K562 treated with DMSO at 1 percent for 12 hours (cell line): ENCODE measurements around the gene EFNA1. TPM values are rescaled to one million over a fixed set of nuclear protein-coding genes. Genes with fewer than 3 reads are reported as not detected.

Experiments used
- total RNA-seq: library from RNA; unstranded; fragments of 300-600 nt; gene quantifications from 2 replicates; pipeline ENCODE4 v1.2.3, GENCODE V29; 2022; ENCODE audit not compliant: insufficient read depth

The EFNA1 gene, protein sequence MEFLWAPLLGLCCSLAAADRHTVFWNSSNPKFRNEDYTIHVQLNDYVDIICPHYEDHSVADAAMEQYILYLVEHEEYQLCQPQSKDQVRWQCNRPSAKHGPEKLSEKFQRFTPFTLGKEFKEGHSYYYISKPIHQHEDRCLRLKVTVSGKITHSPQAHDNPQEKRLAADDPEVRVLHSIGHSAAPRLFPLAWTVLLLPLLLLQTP
- total RNA-seq, result 3.9 and 5.4 TPM in 2 replicates

DNA sequence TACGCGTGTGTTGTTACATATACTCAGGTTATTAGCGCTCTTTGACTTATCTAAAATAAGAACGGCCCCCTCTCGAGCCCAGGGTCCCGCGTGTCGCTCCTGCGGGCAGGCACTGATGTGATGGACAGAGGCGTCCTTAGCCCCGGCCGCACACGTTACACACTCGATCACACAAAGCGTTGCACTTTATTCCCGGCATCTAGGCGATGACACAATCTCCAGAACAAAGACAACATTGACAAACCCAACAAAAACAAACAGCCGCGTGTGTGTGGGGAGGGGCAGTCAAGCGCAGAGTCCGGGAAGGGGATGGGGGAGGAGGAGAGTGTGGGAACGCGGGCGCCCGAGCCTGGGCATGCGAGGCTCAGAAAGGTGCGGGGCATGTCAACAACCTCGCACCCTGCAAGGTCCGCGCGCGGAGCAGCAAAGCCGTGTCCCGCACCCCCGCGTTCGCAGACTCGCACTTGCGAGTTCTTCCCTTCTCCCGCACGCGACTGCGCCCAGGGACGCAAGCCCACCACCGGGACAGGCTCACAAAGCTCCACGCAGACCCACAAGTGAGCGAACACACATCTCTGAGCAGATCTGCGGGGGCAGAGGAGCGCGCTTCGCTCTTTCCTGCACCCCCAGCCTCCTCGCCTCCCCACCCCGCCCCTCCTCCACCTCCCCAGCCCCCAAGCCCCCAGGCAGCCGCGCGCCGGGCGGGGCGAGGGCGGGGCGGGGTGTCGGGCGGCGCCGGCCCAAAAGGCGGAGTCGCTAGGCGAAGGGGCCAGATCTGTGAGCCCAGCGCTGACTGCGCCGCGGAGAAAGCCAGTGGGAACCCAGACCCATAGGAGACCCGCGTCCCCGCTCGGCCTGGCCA, at the start of gene EFNA1:
Gene EFNA1 (plus strand): TSS at position 772 of the 862 bp plus-strand sequence. CDS start 102 bp downstream, outside the sequence.

DNA sequence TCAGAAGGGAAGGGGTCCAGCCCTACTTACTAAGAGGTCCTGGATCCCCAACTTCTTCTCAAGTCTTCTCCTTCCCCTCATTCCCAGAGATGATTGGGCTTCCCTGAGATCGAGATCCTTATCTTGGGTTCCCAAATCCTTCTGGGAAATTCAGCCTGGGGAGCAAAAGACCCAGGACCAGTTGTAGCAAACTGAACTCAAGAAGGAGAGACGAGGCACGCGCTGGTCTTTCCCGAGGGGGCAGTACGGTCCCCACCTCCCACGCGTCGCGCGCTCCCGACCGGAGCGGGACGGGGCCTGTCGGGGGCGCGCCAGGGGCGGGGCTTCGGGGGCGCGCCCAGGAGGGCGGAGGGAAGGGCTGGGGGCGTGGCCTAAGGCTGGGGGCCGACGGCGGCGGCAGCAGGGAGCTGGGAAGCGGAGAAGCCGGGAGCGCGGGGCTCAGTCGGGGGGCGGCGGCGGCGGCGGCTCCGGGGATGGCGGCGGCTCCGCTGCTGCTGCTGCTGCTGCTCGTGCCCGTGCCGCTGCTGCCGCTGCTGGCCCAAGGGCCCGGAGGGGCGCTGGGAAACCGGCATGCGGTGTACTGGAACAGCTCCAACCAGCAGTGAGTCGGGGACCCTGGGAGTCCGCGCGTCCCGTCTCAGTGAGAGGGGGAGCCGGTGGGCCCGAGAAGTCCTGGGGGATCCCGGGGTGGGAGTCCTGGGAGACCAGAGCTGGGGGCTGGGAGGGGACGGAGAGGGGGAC, 49.0 kb upstream of the EFNA1 start, which contains the start of gene EFNA3:
Gene EFNA3 (plus strand): TSS at position 369 of the 741 bp plus-strand sequence. CDS start 105 bp downstream, at position 474.

DNA sequence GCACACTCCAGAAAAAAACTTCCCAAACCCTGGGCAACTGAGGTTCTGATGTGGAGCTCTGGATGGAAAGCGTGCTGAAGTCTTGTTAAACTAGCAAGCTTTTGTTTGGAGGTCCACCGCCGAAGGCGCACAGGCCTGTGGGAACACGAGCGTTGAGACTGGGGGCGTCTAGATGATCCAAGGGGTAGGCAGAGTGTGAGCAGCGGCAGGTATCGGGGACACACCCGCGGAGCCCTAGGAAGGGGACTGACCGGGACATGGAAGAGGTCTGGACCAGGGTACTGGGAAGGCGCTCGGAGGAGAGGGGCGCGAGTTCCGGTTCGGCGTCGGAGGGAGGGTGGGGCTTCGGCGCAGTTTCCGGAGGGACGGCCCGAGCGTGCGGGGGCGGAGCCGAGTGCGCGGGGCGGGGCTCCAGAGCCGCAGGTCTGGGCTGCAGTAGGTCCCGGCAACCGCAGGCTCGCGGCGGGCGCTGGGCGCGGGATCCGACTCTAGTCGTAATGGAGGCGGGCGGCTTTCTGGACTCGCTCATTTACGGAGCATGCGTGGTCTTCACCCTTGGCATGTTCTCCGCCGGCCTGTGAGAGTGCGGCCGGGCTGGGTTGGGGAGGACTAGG, 7.8 kb downstream of the EFNA1 start, which contains the start of gene SLC50A1:
Gene SLC50A1 (plus strand): TSS at position 438 of the 614 bp plus-strand sequence. CDS start 60 bp downstream, at position 498.

DNA sequence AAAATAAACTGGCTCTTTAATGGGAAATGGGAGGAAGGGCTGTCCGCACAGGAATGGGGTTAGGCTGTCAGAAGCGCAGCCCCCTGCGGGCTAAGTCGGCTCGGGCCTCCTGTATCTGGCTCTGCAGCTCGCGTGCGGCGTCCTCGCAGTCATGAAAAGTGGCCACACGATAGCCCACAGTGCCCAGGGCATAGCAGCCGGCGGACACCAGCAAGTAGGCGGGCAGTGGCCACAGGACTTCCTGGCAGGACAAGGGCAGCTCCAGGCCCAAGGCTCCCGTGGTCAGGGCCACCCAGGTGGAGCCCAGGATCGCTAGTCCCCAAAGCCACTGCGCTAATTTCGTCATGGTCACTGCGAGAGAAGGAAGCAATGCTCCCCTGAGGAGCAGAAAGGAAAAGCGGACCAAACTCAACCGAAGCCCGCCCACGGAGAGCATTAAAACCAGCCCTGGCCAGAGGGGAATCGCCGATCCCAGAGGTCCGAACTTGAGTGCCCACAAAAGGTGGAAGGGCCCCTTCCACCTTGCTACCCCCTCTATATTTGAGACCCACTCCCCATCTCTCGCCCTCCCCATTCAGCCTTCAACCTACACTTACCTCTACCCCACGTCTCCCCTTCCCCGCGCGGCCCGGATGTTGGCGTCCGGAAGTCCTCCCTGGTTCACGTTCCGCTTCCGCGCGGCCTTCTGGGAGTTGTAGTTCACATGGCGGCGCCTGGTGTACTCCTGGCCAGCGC, 12.4 kb downstream of the EFNA1 start, which contains the start of gene DPM3:
Gene DPM3 (minus strand): TSS at position 637 of the 735 bp plus-strand sequence. CDS start 291 bp downstream, at position 346.

DNA sequence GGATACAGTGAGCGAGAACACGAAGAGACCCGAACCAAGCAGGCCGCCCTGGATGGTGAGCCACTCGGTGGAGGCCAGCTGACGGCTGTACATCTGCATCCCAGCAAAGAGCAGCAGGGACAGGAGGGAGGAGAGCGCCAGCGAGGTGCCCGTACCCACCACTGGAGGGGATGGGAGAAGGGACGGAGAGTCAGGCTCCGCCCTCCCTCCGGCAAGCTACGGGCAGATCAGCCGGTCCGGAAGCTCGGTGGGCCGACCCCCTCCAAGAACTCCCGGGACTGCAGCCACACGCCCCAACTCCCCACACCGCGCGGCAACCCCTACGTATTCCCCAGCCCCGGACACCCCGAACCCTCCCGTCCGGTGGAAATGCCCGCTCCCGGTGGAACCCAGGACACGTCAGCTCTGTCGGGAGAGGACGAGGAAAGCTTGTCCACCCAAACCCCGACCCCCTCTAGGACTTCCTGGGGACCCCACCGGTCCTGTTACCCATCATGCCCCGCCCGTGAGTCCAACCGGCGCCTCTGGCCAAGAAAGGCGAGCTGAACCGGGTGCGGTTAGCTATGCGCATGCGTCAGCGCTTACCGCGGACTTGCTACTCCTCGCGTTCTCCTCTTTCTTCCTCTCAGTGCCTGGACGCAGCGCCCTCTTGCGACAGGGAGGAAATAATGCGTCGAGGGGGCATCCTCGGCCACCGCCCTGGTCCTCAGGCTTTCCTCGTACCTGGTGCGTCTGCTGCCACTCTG, 45.2 kb downstream of the EFNA1 start, which contains the start of gene KRTCAP2:
Gene KRTCAP2 (minus strand): TSS at position 573 of the 746 bp plus-strand sequence. CDS start 80 bp downstream, at position 493.

DNA sequence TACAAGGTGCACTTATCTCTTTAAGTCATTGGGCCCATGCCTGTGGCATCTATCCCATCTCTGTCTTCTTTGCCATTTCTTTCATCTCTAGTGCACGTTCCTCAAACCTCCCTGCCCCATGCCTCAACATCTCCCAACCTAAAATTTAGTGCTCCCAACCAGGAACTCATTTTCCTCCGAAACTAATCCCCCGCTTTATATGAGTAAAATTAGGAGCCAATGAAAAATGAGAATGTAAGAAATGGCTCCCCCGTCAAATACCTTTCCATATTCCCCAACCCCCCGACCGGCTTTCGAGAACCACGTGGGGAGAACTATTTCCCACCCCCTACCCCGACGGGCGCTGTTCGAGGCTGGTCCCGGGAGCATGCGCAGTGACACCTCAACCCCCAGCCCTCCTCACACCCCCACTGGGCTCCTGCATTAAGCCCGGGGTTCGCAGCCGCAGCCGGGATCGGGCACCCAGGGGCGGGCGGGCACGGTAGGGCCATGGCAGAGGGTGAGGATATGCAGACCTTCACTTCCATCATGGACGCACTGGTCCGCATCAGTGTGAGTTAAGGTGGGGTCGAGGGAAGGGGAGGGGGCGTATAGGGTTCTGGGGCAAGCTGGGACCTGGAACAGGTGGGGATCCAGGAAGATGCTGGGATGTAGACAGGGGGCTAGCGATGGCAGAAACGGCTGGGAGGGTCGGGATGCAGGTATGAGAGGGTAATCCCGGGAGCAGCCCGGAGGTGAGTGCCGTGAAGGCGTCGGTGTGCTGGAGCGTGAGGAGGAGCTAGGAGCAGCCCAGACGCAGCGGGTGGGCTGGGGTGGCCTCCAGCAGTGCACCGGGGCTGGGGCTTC, 46.0 kb downstream of the EFNA1 start, which contains the start of gene TRIM46:
Gene TRIM46 (plus strand): TSS at position 372 of the 846 bp plus-strand sequence. CDS start 118 bp downstream, at position 490.

Other genes starting within 250 kb of the EFNA1 start
- 12.9 and 20.3 TPM in 2 replicates for gene PMVK, start 191.2 kb upstream of the EFNA1 start, total RNA-seq
- gene PBXIP1, start 171.8 kb upstream of the EFNA1 start, total RNA-seq, result 15.6 and 22.5 TPM in 2 replicates
- 29.6 and 51.5 TPM in 2 replicates for gene PYGO2, start 166.1 kb upstream of the EFNA1 start, total RNA-seq
- 26.5 and 56.6 TPM in 2 replicates for gene SHC1, start 157.1 kb upstream of the EFNA1 start, total RNA-seq
- 450 and 472 TPM in 2 replicates for gene CKS1B, start 153.2 kb upstream of the EFNA1 start, total RNA-seq
- gene FLAD1, start 144.5 kb upstream of the EFNA1 start, total RNA-seq, result 39.5 and 45.7 TPM in 2 replicates
- gene LENEP, start 134.3 kb upstream of the EFNA1 start, total RNA-seq, result not detected in 2 replicates
- 31.1 and 37.0 TPM in 2 replicates for gene ZBTB7B, start 125.1 kb upstream of the EFNA1 start, total RNA-seq
- 0.99 and 2.2 TPM in 2 replicates for gene DCST2, start 94.1 kb upstream of the EFNA1 start, total RNA-seq
- gene DCST1, start 94.1 kb upstream of the EFNA1 start, total RNA-seq, result not detected in 2 replicates
- 44.7 and 44.9 TPM in 2 replicates for gene ADAM15, start 76.6 kb upstream of the EFNA1 start, total RNA-seq
- gene EFNA4, start 64.1 kb upstream of the EFNA1 start, total RNA-seq, result 11.9 and 16.0 TPM in 2 replicates
- 5.3 and 6.7 TPM in 2 replicates for gene EFNA3, start 49.0 kb upstream of the EFNA1 start, total RNA-seq
- gene SLC50A1, start 8.0 kb downstream of the EFNA1 start, total RNA-seq, result 106 and 112 TPM in 2 replicates
- 98.9 and 177 TPM in 2 replicates for gene DPM3, start 12.7 kb downstream of the EFNA1 start, total RNA-seq
- gene KRTCAP2, start 45.4 kb downstream of the EFNA1 start, total RNA-seq, result 303 and 367 TPM in 2 replicates
- 0.26 TPM in 1 of 2 replicates, not detected in the other for gene TRIM46, start 46.0 kb downstream of the EFNA1 start, total RNA-seq
- 3.1 and 3.3 TPM in 2 replicates for gene THBS3, start 80.0 kb downstream of the EFNA1 start, total RNA-seq
- gene MTX1, start 80.8 kb downstream of the EFNA1 start, total RNA-seq, result 61.9 and 73.8 TPM in 2 replicates
- gene ENTREP3, start 127.6 kb downstream of the EFNA1 start, total RNA-seq, result 19.8 and 37.2 TPM in 2 replicates
- 109 and 129 TPM in 2 replicates for gene SCAMP3, start 134.5 kb downstream of the EFNA1 start, total RNA-seq
- 21.7 and 62.2 TPM in 2 replicates for gene CLK2, start 145.6 kb downstream of the EFNA1 start, total RNA-seq
- gene HCN3, start 149.6 kb downstream of the EFNA1 start, total RNA-seq, result 2.8 and 5.7 TPM in 2 replicates
- 15.7 and 16.2 TPM in 2 replicates for gene PKLR, start 173.6 kb downstream of the EFNA1 start, total RNA-seq
- gene FDPS, start 181.0 kb downstream of the EFNA1 start, total RNA-seq, result 206 and 210 TPM in 2 replicates
- gene RUSC1, start 193.0 kb downstream of the EFNA1 start, total RNA-seq, result 46.8 and 76.3 TPM in 2 replicates